Keratinocyte (primary cell): ENCODE measurements around the gene GJD3. TPM values are rescaled to one million over a fixed set of nuclear protein-coding genes. Genes with fewer than 3 reads are reported as not detected.

Experiments used
- DNase-seq: peaks from one replicate; pipeline ENCODE4 v3.0.0-alpha.2; 2011; ENCODE audit warnings: low read depth, missing footprints, low spot score
- FAIRE-seq: peaks from 2 replicates; lab custom pipeline; 2011; peaks lifted over from hg19 to GRCh38; lab: Jason Lieb, UNC
- H2AFZ ChIP-seq: 2 replicates; pipeline ENCODE4 v1.6.0; 2012; ENCODE audit warnings: low read length, control low read depth, inconsistent platforms; ENCODE audit not compliant: control insufficient read depth
- H3K27ac ChIP-seq: 2 replicates; pipeline ENCODE4 v1.5.1; 2011; ENCODE audit warnings: low read length; ENCODE audit not compliant: control insufficient read depth, insufficient read depth
- H3K27me3 ChIP-seq: 3 replicates; pipeline ENCODE4 v1.6.0; 2011; ENCODE audit warnings: low read length; ENCODE audit not compliant: control insufficient read depth, insufficient read depth; ENCODE audit errors: extremely low read depth
- H3K36me3 ChIP-seq, 2 experiments: 2 replicates in 1 of 2; 3 replicates in 1 of 2; pipeline ENCODE4 v1.5.1; 2011; ENCODE audit warnings: low read length in 2 of 2, mild to moderate bottlenecking in 1 of 2; ENCODE audit not compliant: control insufficient read depth in 2 of 2, insufficient read depth in 2 of 2; ENCODE audit errors: extremely low read depth in 1 of 2
- H3K4me1 ChIP-seq: 3 replicates; pipeline ENCODE4 v1.5.1; 2011; ENCODE audit warnings: low read length; ENCODE audit not compliant: control insufficient read depth, insufficient read depth; ENCODE audit errors: extremely low read depth
- H3K4me2 ChIP-seq: 3 replicates; pipeline ENCODE4 v1.6.0; 2011; ENCODE audit warnings: low read depth, low read length; ENCODE audit not compliant: control insufficient read depth, insufficient read depth; ENCODE audit errors: extremely low read depth
- H3K4me3 ChIP-seq, 3 experiments: fragments of 200-600 bp in 1 of 3; sonication (generic) in 1 of 3; 2 replicates in 2 of 3; 3 replicates in 1 of 3; pipeline ENCODE4 v1.5.1; 2011 to 2016; ENCODE audit warnings: low read length in 3 of 3, mild to moderate bottlenecking in 3 of 3, control low read depth in 2 of 3, inconsistent platforms in 1 of 3, low read depth in 1 of 3, mixed read lengths in 1 of 3, mixed run types in 1 of 3, moderate library complexity in 1 of 3; ENCODE audit not compliant: control insufficient read depth in 2 of 3, insufficient read depth in 2 of 3; ENCODE audit errors: extremely low read depth in 1 of 3
- H3K79me2 ChIP-seq: 2 replicates; pipeline ENCODE4 v1.6.0; 2012; ENCODE audit warnings: low read length; ENCODE audit not compliant: control insufficient read depth, insufficient read depth
- H3K9ac ChIP-seq: 3 replicates; pipeline ENCODE4 v1.6.0; 2011; ENCODE audit warnings: low read length; ENCODE audit not compliant: control insufficient read depth, insufficient read depth; ENCODE audit errors: extremely low read depth
- H3K9me1 ChIP-seq: 3 replicates; pipeline ENCODE4 v1.6.0; 2011; ENCODE audit warnings: low read length; ENCODE audit not compliant: control insufficient read depth, insufficient read depth; ENCODE audit errors: extremely low read depth
- H3K9me3 ChIP-seq: 2 replicates; pipeline ENCODE4 v1.5.1; 2012; ENCODE audit warnings: low read depth, low read length; ENCODE audit not compliant: control insufficient read depth
- H4K20me1 ChIP-seq: 3 replicates; pipeline ENCODE4 v1.6.0; 2011; ENCODE audit warnings: low read length; ENCODE audit not compliant: control insufficient read depth, insufficient read depth; ENCODE audit errors: extremely low read depth
- EZH2 ChIP-seq: IDR thresholded peaks from one replicate; pipeline ENCODE4 v1.6.1; 2012; ENCODE audit warnings: inconsistent platforms, mild to moderate bottlenecking, low read length, moderate library complexity
- dilution Hi-C: fragments of 300-500 bp; cut with MboI; formaldehyde crosslinking; loops from one replicate; pipeline ENCODE4 v1.7.0; 2020; ENCODE audit warnings: low sequenced_read_pairs; ENCODE audit not compliant: extremely low pct_ligation_motif_present
- polyA plus RNA-seq, 5 experiments: library from polyadenylated mRNA; depleted of rRNA in 3 of 5; stranded (reverse) in 3 of 5; stranded (forward) in 1 of 5; unstranded in 1 of 5; fragments of >200 nt; gene quantifications; 1 replicate in 1 of 5; 2 replicates in 3 of 5; 3 replicates in 1 of 5; pipeline versions ENCODE4 v1.2.1 to v1.2.3, GENCODE V29; 2011 to 2012; ENCODE audit warnings: missing spikeins in 2 of 5, low read depth in 1 of 5, low replicate concordance in 1 of 5
- TF ChIP-seq, protein P1 (sequence below), 3 experiments: IDR thresholded peaks in 1 of 3; conservative IDR thresholded peaks in 1 of 3; optimal IDR thresholded peaks in 1 of 3; 2 replicates in 2 of 3; 3 replicates in 1 of 3; pipeline versions ENCODE3 to v1.5.1; 2011; ENCODE audit warnings: low read length in 3 of 3, mild to moderate bottlenecking in 3 of 3, moderate library complexity in 2 of 3, control low read depth in 1 of 3, inconsistent platforms in 1 of 3; ENCODE audit not compliant: insufficient read depth in 2 of 3; ENCODE audit errors: extremely low read depth in 1 of 3

The GJD3 gene
- polyA plus RNA-seq, 1 donor (not counting 4 experiments of a cell fraction or from before 2014, with no cell fraction given) = not detected

GRCh38 chr17:40362696-40363110 lies 1.8 kb downstream of the GJD3 start:
- H3K27ac ChIP-seq = no peak overlapping the region
- no peak for FAIRE-seq
- peak overlapping the region; percentile 45 to 55 (median 49) for H3K4me3 ChIP-seq
- H3K4me1 ChIP-seq = peaks cover 3% of the 10 kb centered on the region
- TF ChIP-seq, protein P1, sequence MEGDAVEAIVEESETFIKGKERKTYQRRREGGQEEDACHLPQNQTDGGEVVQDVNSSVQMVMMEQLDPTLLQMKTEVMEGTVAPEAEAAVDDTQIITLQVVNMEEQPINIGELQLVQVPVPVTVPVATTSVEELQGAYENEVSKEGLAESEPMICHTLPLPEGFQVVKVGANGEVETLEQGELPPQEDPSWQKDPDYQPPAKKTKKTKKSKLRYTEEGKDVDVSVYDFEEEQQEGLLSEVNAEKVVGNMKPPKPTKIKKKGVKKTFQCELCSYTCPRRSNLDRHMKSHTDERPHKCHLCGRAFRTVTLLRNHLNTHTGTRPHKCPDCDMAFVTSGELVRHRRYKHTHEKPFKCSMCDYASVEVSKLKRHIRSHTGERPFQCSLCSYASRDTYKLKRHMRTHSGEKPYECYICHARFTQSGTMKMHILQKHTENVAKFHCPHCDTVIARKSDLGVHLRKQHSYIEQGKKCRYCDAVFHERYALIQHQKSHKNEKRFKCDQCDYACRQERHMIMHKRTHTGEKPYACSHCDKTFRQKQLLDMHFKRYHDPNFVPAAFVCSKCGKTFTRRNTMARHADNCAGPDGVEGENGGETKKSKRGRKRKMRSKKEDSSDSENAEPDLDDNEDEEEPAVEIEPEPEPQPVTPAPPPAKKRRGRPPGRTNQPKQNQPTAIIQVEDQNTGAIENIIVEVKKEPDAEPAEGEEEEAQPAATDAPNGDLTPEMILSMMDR (optimal IDR thresholded peaks at IDR 0.05 in 1 of 3, IDR thresholded peaks at IDR 0.05 in 1 of 3, conservative IDR thresholded peaks at IDR 0.05 in 1 of 3; ENCODE audit: extremely low read depth in 1 of 3, insufficient read depth in 2 of 3, low read length in 3 of 3) = peak; percentile 53 to 95 (median 79)
- no peak for TF ChIP-seq EZH2
- no peaks in the 10 kb centered on the region for H3K79me2 ChIP-seq
- no peaks in the 10 kb centered on the region for H3K27me3 ChIP-seq
- dilution Hi-C loops = loop anchor here (5.0 kb wide), 1 partner anchor 60 kb away; no protein-coding TSS in a partner anchor
- DNase-seq = no peak
- H3K9me3 ChIP-seq = no peaks in the 10 kb centered on the region
- no peaks in the 10 kb centered on the region for H4K20me1 ChIP-seq
- H3K9ac ChIP-seq = peak overlapping the region; percentile 22
- H2AFZ ChIP-seq = peak overlapping the region; percentile 58
- H3K9me1 ChIP-seq = no peaks in the 10 kb centered on the region
- no peaks in the 10 kb centered on the region for H3K36me3 ChIP-seq
- peak overlapping the region; percentile 83 for H3K4me2 ChIP-seq

DNA sequence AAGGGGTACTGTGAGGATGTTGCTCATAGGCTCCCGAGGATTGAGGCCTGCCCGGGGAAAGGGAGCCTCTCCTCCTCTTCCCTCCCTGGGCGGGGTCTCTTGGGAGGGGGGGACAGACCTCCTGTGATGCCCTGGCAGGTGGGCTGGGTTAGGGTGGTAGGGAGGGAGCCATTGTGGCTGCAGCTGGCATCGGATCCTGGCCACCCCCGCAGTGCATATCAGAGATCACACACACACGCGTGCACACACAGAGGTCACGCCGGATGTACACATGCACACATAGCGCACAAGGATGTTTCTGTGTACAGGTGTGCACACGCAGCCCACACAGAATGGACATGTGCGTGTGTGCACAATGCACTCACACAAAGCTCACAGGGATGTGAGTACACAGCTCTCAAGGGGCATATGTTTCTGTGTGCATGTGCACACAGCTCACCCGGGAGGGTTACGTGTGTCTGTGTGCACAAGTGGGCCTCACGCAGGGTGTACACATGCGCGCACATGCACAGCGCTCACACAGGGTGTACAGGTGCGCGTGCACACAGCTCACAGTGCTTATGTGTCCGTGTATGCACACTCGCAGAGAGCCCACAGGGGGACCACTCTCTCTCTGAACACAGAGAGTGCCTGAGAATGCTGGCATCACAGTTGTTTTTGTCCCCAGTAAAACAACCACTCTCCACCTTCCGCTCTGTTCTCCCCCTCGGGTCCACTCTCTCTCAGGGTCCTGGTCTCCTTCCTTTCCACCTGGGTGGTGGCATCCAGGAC lies 2.4 kb downstream of the GJD3 start:
- H2AFZ ChIP-seq = no peak overlapping the region
- TF ChIP-seq EZH2 = no peak
- TF ChIP-seq, protein P1 (optimal IDR thresholded peaks at IDR 0.05 in 1 of 3, IDR thresholded peaks at IDR 0.05 in 1 of 3, conservative IDR thresholded peaks at IDR 0.05 in 1 of 3; ENCODE audit: extremely low read depth in 1 of 3, insufficient read depth in 2 of 3, low read length in 3 of 3) = no peak
- dilution Hi-C loops = loop anchor here (5.0 kb wide), 1 partner anchor 60 kb away; no protein-coding TSS in a partner anchor
- no peaks in the 10 kb centered on the region for H3K9me1 ChIP-seq
- H4K20me1 ChIP-seq = no peaks in the 10 kb centered on the region
- DNase-seq = no peak
- no peak overlapping the region for H3K9ac ChIP-seq
- H3K27me3 ChIP-seq = no peaks in the 10 kb centered on the region
- no peaks in the 10 kb centered on the region for H3K9me3 ChIP-seq
- H3K4me2 ChIP-seq = peak overlapping the region; percentile 83
- H3K4me3 ChIP-seq = peak overlapping the region in 2 of 3 experiments; percentile 45 to 49
- no peaks in the 10 kb centered on the region for H3K79me2 ChIP-seq
- H3K27ac ChIP-seq = no peak overlapping the region
- FAIRE-seq = no peak
- no peaks in the 10 kb centered on the region for H3K36me3 ChIP-seq
- H3K4me1 ChIP-seq = peaks cover 3% of the 10 kb centered on the region
